ENCODE results near the gene SEMA3D. TPM values are rescaled to one million over a fixed set of nuclear protein-coding genes. Genes with fewer than 3 reads are reported as not detected.

The SEMA3D gene
- total and polyA plus RNA-seq, 5 donors, result 0.54 to 3.1 (median 2.1) TPM

DNA sequence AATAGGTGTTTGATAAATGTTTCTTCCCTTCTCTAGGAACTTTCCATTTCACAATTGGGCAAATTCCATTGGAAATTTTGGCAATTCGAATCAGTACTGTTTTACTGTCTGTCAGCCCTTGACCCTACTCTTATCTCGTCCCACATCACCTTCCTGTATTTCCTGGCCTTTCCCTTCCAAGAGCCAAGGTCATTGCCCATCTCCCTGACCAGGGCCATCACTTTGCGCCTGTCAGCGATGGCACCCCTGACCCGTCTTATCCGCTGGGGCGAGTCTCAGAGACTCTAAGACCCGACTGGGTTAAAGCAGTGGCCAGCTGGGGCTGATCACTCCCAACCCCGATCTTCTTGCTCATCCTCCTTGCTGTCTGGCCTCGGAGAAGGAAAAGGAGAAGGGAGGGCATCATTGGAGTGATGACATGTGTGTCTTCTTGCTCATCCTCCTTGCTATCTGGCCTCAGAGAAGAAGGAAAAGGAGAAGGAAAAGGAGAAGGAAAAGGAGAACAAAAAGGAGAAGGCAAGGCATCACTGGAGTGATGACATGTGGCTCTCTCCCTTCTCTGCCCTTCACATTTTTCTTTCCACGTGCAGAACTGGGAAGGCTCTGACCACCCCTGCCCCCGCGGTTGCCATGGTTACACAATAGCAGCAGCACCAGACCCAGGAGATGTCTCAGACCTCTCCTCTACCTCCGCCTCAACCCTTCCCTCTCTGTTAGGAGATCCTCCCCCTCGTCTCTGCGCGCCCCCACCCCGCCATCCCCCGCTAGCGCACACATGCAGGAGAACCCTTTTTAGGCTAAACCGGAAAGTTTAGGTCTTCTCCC is 2.0 kb downstream of the SEMA3D start:
- intact Hi-C loops (cut with DNase I), result loop anchor here in 2 of 4 donors (10.0 kb wide), 1 partner anchor 140 kb away; no protein-coding TSS in a partner anchor
- peak; percentile 35 to 72 (median 48) for DNase-seq
- 23% methylated on average over 21 of the region's 21 CpGs for WGBS
- H3K9me3 ChIP-seq (ENCODE audit: control insufficient read depth, low read length), result no peaks in the 10 kb centered on the region
- H3K4me1 ChIP-seq (ENCODE audit: control insufficient read depth, insufficient read depth, low read length), result no peaks in the 10 kb centered on the region
- peak overlapping the region; percentile 52 for H3K4me3 ChIP-seq (ENCODE audit: low read length)
- peak in 1 of 2 donors; percentile 30 for ATAC-seq
- no peaks in the 10 kb centered on the region for H3K27me3 ChIP-seq (ENCODE audit: control insufficient read depth, insufficient read depth)
- no peak overlapping the region for H3K27ac ChIP-seq (ENCODE audit: low read length)

DNA sequence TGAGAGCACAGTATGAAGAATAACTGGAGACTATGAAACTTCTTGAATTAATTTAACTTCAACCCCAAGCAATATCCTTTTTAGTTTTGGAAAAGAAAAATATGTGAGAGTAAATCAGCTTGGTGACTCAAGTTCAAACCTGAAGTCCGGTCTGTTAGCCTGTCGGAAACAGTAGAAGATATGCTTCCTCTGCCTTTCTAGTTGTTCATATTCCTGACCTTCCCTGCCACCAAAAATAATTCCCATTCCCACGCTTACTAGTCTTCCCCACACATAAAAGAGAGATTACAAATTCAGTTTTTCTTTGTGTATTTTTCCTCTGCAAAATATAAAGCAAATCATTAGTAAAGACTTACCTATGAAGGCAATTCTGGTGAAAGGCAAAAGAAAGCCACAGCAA is 3.6 kb downstream of the SEMA3D start:
- intact Hi-C loops (cut with DNase I), result loop anchor here in 2 of 4 donors (10.0 kb wide), 1 partner anchor 138 kb away; no protein-coding TSS in a partner anchor
- DNase-seq (no peak), ATAC-seq (no peak)
- WGBS, result 75% methylated on average over 3 of the region's 3 CpGs
- Histone ChIP-seq H3K4me3 (ENCODE audit: low read length) (no peak overlapping the region), H3K27ac (ENCODE audit: low read length) (no peak overlapping the region), H3K4me1 (ENCODE audit: control insufficient read depth, insufficient read depth, low read length) (no peaks in the 10 kb centered on the region), H3K27me3 (ENCODE audit: control insufficient read depth, insufficient read depth) (no peaks in the 10 kb centered on the region), H3K9me3 (ENCODE audit: control insufficient read depth, low read length) (no peaks in the 10 kb centered on the region)

DNA sequence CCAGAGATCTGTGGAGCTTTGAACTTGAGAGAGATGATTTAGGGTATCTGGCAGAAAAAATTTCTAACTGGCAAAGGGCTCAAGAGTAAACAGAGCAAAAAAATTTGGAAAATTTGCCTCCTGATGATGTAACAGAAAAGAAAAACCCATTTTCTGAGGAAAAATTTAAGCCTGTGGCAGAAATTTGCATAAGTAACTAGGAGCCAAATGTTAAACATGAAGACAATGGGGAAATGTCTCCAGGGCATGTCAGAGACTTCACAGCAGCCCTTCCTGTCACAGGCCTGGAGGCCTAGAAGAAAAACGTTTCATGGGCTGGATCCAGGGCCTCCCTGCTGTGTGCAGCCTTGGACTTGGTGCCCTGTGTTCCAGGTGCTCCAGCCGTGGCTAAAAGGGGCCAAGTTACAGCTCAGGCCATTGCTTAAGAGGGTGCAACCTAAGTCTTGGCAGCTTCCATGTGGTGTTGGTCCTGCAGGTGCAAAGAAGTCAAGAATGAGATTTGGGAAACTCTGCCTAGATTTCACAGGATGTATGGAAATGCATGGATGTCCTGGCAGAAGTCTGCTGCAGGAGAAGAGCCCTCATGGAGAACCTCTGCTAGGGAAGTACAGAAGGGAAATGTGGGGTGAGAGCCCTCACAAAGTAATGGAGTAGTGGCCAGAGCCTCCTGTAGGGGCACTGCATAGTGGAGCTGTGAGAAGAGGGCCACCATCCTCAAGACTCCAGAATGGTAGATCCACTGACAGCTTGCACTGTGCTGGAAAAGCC is 8.1 kb downstream of the SEMA3D start:
- Histone ChIP-seq H3K27ac (ENCODE audit: low read length) (no peak overlapping the region), H3K27me3 (ENCODE audit: control insufficient read depth, insufficient read depth) (no peaks in the 10 kb centered on the region), H3K4me3 (ENCODE audit: low read length) (no peak overlapping the region), H3K9me3 (ENCODE audit: control insufficient read depth, low read length) (no peaks in the 10 kb centered on the region), H3K4me1 (ENCODE audit: control insufficient read depth, insufficient read depth, low read length) (no peaks in the 10 kb centered on the region)
- no peak for DNase-seq
- 62% methylated on average over 2 of the region's 2 CpGs for WGBS
- no peak for ATAC-seq
- intact Hi-C loops (cut with DNase I), result no loop called here

DNA sequence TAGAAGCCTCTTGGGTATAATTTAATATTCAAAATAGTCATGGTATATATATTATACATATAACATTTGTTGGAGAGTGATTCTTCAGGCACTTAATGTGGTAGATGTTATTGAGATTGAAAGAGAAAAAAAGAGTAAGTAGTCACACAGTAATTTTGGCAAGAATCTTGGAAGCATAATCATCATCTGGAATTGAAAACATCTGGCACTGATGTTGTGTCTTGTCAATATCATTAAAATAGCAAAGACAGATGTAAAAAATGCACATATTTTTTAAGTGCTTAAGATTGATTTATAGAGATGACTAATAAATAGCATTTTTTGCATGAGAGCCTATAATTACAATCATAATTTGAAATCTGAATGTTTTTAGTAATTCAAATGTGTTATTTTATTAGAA is 9.5 kb downstream of the SEMA3D start:
- intact Hi-C loops (cut with DNase I), result no loop called here
- Histone ChIP-seq H3K4me3 (ENCODE audit: low read length) (no peak overlapping the region), H3K4me1 (ENCODE audit: control insufficient read depth, insufficient read depth, low read length) (no peaks in the 10 kb centered on the region), H3K9me3 (ENCODE audit: control insufficient read depth, low read length) (no peaks in the 10 kb centered on the region), H3K27ac (ENCODE audit: low read length) (no peak overlapping the region), H3K27me3 (ENCODE audit: control insufficient read depth, insufficient read depth) (no peaks in the 10 kb centered on the region)
- DNase-seq, result no peak
- no peak for ATAC-seq

DNA sequence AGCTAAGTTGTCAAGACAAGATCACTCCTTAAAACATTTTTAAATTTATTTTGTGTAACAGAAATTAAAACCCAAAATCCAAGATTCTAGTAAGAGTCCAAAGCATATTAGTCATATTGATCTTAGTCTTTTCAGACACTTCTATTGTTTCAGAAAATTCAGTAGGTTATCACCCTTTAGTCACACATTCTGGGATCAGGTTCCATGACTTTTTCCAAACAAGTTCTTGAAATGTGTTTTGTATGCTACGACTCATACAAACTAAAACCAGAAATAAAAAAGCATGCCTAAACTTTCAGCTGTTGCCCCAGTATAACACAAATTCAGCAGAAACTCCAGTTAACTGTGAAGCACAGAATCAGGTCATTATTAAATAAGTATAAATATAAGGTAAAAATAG is 10.7 kb downstream of the SEMA3D start:
- Histone ChIP-seq H3K9me3 (ENCODE audit: control insufficient read depth, low read length) (no peaks in the 10 kb centered on the region), H3K27me3 (ENCODE audit: control insufficient read depth, insufficient read depth) (no peaks in the 10 kb centered on the region), H3K4me3 (ENCODE audit: low read length) (no peak overlapping the region), H3K27ac (ENCODE audit: low read length) (no peak overlapping the region), H3K4me1 (ENCODE audit: control insufficient read depth, insufficient read depth, low read length) (no peaks in the 10 kb centered on the region)
- intact Hi-C loops (cut with DNase I), result no loop called here
- ATAC-seq (no peak), DNase-seq (no peak)
- WGBS, result 77% methylated on average over 1 of the region's 1 CpG

DNA sequence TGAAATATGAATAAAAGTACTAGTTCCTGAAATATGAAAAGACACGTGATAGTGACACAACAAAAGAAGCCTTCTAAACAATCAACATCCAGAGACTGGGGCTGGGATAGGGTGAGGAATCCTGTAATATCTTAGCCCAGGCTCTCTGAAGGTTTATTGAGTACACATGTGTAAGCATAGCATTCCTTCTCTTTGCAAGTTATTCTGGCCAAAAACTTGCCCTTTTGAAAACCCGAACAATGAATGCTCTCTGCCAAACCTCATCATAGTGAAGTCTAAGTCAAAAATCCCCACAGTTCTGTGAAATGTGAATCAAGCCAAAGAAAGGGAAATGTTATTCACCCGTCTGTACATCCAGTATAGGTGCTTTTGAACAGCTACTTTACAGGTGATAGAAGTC is 11.6 kb downstream of the SEMA3D start:
- no peaks in the 10 kb centered on the region for H3K4me1 ChIP-seq (ENCODE audit: control insufficient read depth, insufficient read depth, low read length)
- H3K27ac ChIP-seq (ENCODE audit: low read length), result no peak overlapping the region
- DNase-seq (no peak), ATAC-seq (no peak)
- WGBS, result 60% methylated on average over 3 of the region's 3 CpGs
- intact Hi-C loops (cut with DNase I), result no loop called here
- H3K9me3 ChIP-seq (ENCODE audit: control insufficient read depth, low read length), result no peaks in the 10 kb centered on the region
- H3K4me3 ChIP-seq (ENCODE audit: low read length), result no peak overlapping the region
- H3K27me3 ChIP-seq (ENCODE audit: control insufficient read depth, insufficient read depth), result no peaks in the 10 kb centered on the region

DNA sequence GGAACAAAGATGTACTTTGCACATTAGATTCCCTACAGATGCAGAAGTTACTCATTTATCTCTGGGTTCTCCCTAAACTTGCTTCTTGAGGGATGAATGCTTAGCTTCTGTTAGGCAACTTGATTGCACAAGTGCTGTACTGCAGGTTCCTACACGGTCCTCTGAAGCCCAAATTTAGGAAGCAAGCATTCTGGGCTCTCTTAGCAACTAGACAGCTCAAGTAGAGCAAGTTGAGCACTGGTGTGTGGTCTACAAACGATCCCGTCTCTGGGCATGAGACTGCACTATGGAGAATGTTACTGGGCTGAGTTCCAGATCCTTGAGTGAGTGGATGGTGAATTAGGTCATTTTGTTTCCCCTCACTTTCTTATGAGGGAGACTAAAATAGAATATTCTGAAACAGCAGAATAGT is 14.3 kb downstream of the SEMA3D start:
- WGBS, result 11% methylated on average over 3 of the region's 3 CpGs
- intact Hi-C loops (cut with DNase I), result no loop called here
- no peaks in the 10 kb centered on the region for H3K27me3 ChIP-seq (ENCODE audit: control insufficient read depth, insufficient read depth)
- ATAC-seq, result peak; percentile 63 to 77
- H3K9me3 ChIP-seq (ENCODE audit: control insufficient read depth, low read length), result no peaks in the 10 kb centered on the region
- no peak overlapping the region for H3K4me3 ChIP-seq (ENCODE audit: low read length)
- H3K4me1 ChIP-seq (ENCODE audit: control insufficient read depth, insufficient read depth, low read length), result no peaks in the 10 kb centered on the region
- DNase-seq, result no peak
- H3K27ac ChIP-seq (ENCODE audit: low read length), result no peak overlapping the region

DNA sequence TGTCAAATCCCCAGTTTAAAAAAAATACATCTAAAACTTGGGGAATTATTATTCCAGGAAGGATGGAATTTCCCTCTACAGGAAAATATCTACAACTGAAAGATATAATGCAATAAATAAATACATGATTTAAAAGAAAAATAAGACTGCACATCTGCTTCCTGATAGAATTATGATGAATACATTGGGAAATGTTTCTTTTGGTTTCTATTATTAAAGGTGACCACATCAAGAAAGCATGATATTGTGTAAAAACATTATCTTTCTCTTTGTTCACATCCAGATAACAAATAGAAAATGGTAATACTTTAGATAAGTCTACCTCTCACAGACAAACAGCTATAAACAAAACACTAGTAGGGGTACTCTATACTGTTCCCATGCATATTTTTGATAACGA is 19.2 kb downstream of the SEMA3D start:
- no peaks in the 10 kb centered on the region for H3K9me3 ChIP-seq (ENCODE audit: control insufficient read depth, low read length)
- H3K27me3 ChIP-seq (ENCODE audit: control insufficient read depth, insufficient read depth), result no peaks in the 10 kb centered on the region
- no peak overlapping the region for H3K27ac ChIP-seq (ENCODE audit: low read length)
- H3K4me1 ChIP-seq (ENCODE audit: control insufficient read depth, insufficient read depth, low read length), result no peaks in the 10 kb centered on the region
- DNase-seq, result no peak
- no peak overlapping the region for H3K4me3 ChIP-seq (ENCODE audit: low read length)
- ATAC-seq, result no peak
- intact Hi-C loops (cut with DNase I), result no loop called here
- 94% methylated on average over 1 of the region's 1 CpG for WGBS

DNA sequence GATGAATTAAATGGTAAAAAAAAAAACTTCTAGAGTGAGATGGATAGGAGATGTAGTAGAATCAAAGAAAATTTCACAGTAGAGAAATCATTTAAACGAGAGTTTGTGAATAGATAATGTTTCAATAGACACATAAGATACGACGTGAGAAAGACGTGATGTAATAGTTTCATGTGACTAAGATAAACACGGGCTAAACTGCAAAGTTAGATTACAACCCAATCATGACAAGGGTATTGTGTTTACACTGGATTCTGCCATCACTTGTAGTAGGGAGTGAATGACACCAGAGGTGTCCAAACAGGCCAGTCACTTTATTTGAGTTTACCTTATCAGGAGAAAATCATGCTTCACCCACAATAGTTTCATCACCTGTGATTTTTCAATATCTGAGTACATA is 21.6 kb downstream of the SEMA3D start:
- WGBS, result 63% methylated on average over 5 of the region's 5 CpGs
- ATAC-seq (no peak), DNase-seq (no peak)
- intact Hi-C loops (cut with DNase I), result no loop called here
- no peaks in the 10 kb centered on the region for H3K4me1 ChIP-seq (ENCODE audit: control insufficient read depth, insufficient read depth, low read length)
- H3K27ac ChIP-seq (ENCODE audit: low read length), result no peak overlapping the region
- H3K27me3 ChIP-seq (ENCODE audit: control insufficient read depth, insufficient read depth), result no peaks in the 10 kb centered on the region
- H3K4me3 ChIP-seq (ENCODE audit: low read length), result no peak overlapping the region
- no peaks in the 10 kb centered on the region for H3K9me3 ChIP-seq (ENCODE audit: control insufficient read depth, low read length)

DNA sequence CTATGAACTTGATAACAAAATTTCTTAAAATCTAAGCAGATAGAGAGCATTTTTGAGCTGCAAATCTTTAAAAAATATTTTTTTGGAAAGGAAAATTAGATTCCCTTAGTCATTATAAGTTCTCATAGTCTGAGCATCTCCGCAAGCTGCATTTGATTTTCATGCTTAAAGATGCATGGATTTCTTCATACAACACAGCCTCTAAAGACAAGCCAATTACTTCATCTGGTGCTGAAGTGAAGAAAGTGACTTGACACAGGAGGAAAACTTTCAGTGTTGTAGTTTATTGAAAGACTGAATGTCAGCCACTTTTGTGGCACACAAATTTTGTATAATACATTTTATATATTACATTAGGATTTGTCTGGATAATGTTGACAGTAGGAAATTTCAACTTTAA is 22.5 kb downstream of the SEMA3D start:
- DNase-seq, result no peak
- H3K27me3 ChIP-seq (ENCODE audit: control insufficient read depth, insufficient read depth), result no peaks in the 10 kb centered on the region
- H3K9me3 ChIP-seq (ENCODE audit: control insufficient read depth, low read length), result no peaks in the 10 kb centered on the region
- no peak for ATAC-seq
- WGBS, result 98% methylated on average over 1 of the region's 1 CpG
- H3K4me1 ChIP-seq (ENCODE audit: control insufficient read depth, insufficient read depth, low read length), result no peaks in the 10 kb centered on the region
- intact Hi-C loops (cut with DNase I), result no loop called here
- no peak overlapping the region for H3K27ac ChIP-seq (ENCODE audit: low read length)
- no peak overlapping the region for H3K4me3 ChIP-seq (ENCODE audit: low read length)

DNA sequence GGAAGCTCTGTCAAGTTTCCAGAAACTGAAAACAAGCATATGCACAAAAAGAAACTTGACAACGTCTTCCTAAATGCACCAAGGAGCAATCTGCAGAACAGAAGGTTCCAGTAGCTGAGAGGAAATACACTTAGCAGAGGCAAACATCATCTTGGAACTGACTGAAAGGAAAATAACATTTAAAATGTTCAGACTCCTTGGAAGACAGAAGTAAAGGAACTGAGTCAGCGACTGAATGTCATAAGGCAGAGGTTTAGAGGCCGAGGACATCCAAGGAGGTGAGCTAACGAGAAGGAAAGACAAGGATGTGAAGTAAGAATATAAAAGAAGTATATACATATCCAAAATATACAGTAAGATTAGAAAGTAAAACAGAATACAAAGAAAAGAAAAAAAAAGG is 24.1 kb downstream of the SEMA3D start:
- no peak overlapping the region for H3K27ac ChIP-seq (ENCODE audit: low read length)
- H3K27me3 ChIP-seq (ENCODE audit: control insufficient read depth, insufficient read depth), result no peaks in the 10 kb centered on the region
- ATAC-seq, result no peak
- H3K9me3 ChIP-seq (ENCODE audit: control insufficient read depth, low read length), result no peaks in the 10 kb centered on the region
- H3K4me1 ChIP-seq (ENCODE audit: control insufficient read depth, insufficient read depth, low read length), result no peaks in the 10 kb centered on the region
- no peak overlapping the region for H3K4me3 ChIP-seq (ENCODE audit: low read length)
- 40% methylated on average over 4 of the region's 4 CpGs for WGBS
- intact Hi-C loops (cut with DNase I), result no loop called here
- no peak for DNase-seq
